CD14-positive monocyte (primary cell): ENCODE results near the gene ATP6V0E1. TPM values are rescaled to one million over a fixed set of nuclear protein-coding genes. Genes with fewer than 3 reads are reported as not detected.
"Not testable (repeated sequence)": the region's sequence is repeated elsewhere in the genome, so short reads cannot be mapped to it uniquely, and the experiment has no call there.

ENCODE experiments used
- DNase-seq, 3 donors: peaks; one replicate each; pipeline ENCODE4 v3.0.0-alpha.2; 2011 to 2022
- H2AFZ ChIP-seq: 2 replicates; pipeline ENCODE4 v1.6.0; 2012; ENCODE audit warnings: mild to moderate bottlenecking, low read depth, low read length, inconsistent platforms; ENCODE audit not compliant: insufficient read depth, poor library complexity, severe bottlenecking
- H3K27ac ChIP-seq, 2 donors: 1 replicate in 1 of 2; 2 replicates in 1 of 2; pipeline ENCODE4 v1.5.1; 2012 to 2013; ENCODE audit warnings: low read length in 2 of 2, control low read depth in 1 of 2, inconsistent platforms in 1 of 2, low read depth in 1 of 2, mild to moderate bottlenecking in 1 of 2
- H3K27me3 ChIP-seq, 2 donors: one replicate each; pipeline versions ENCODE4 v1.6.0 to v1.6.1; 2011 to 2013; ENCODE audit warnings: low read length in 2 of 2; ENCODE audit not compliant: control insufficient read depth in 2 of 2, insufficient read depth in 2 of 2
- H3K36me3 ChIP-seq, 2 donors: replicated peaks in 1 of 2; 1 replicate in 1 of 2; 2 replicates in 1 of 2; pipeline versions ENCODE4 v1.5.1 to v1.6.1; 2012 to 2013; ENCODE audit warnings: low read length in 2 of 2, control low read depth in 1 of 2, inconsistent platforms in 1 of 2, mild to moderate bottlenecking in 1 of 2; ENCODE audit not compliant: insufficient read depth in 2 of 2, control insufficient read depth in 1 of 2
- H3K4me1 ChIP-seq, 2 donors: 1 replicate in 1 of 2; 2 replicates in 1 of 2; pipeline versions ENCODE4 v1.5.1 to v1.6.1; 2012 to 2013; ENCODE audit warnings: low read length in 2 of 2, control low read depth in 1 of 2, inconsistent platforms in 1 of 2, mild to moderate bottlenecking in 1 of 2, moderate library complexity in 1 of 2; ENCODE audit not compliant: insufficient read depth in 2 of 2, control insufficient read depth in 1 of 2
- H3K4me2 ChIP-seq: replicated peaks from 2 replicates; pipeline ENCODE3; 2012; ENCODE audit warnings: low read length, moderate library complexity, mild to moderate bottlenecking; ENCODE audit not compliant: poor library complexity, severe bottlenecking; ENCODE audit errors: extremely low read depth
- H3K4me3 ChIP-seq, 3 experiments: fragments of 200-600 bp in 1 of 3; sonication (generic) in 1 of 3; replicated peaks in 1 of 3; 1 replicate in 2 of 3; 2 replicates in 1 of 3; pipeline ENCODE4 v1.5.1; 2011 to 2013; ENCODE audit warnings: low read length in 3 of 3, mild to moderate bottlenecking in 3 of 3, control low read depth in 2 of 3, low read depth in 2 of 3, inconsistent platforms in 1 of 3, moderate library complexity in 1 of 3
- H3K79me2 ChIP-seq: 2 replicates; pipeline ENCODE4 v1.6.0; 2012; ENCODE audit warnings: mild to moderate bottlenecking, control low read depth, inconsistent platforms, low read length, moderate library complexity; ENCODE audit not compliant: insufficient read depth
- H3K9ac ChIP-seq: 2 replicates; pipeline ENCODE4 v1.6.0; 2017; ENCODE audit warnings: low read length, mild to moderate bottlenecking; ENCODE audit not compliant: insufficient read depth, poor library complexity, severe bottlenecking
- H3K9me3 ChIP-seq, 2 donors: replicated peaks in 1 of 2; 1 replicate in 1 of 2; 2 replicates in 1 of 2; pipeline versions ENCODE4 v1.5.1 to v1.6.1; 2012 to 2013; ENCODE audit warnings: low read length in 2 of 2, control low read depth in 1 of 2; ENCODE audit not compliant: control insufficient read depth in 1 of 2, insufficient read depth in 1 of 2
- H4K20me1 ChIP-seq: 2 replicates; pipeline ENCODE4 v1.6.0; 2012; ENCODE audit warnings: mild to moderate bottlenecking, low read length, control low read depth, moderate library complexity; ENCODE audit not compliant: insufficient read depth
- H3K27ac Mint-ChIP-seq, 7 donors: one replicate each; pipeline ENCODE4 v1.8.0; 2020; ENCODE audit warnings: mild to moderate bottlenecking in 7 of 7, mixed read lengths in 7 of 7, moderate library complexity in 6 of 7, inconsistent platforms in 2 of 7
- H3K27me3 Mint-ChIP-seq, 3 donors: one replicate each; pipeline ENCODE4 v1.8.0; 2021 to 2022; ENCODE audit warnings: low read depth in 3 of 3, mild to moderate bottlenecking in 3 of 3, mixed read lengths in 3 of 3, moderate library complexity in 3 of 3, inconsistent platforms in 1 of 3
- H3K36me3 Mint-ChIP-seq, 2 donors: one replicate each; pipeline ENCODE4 v1.8.0; 2020; ENCODE audit warnings: mixed read lengths in 2 of 2, inconsistent platforms in 1 of 2, mild to moderate bottlenecking in 1 of 2
- H3K4me1 Mint-ChIP-seq: one replicate; pipeline ENCODE4 v1.8.0; 2020; ENCODE audit warnings: mild to moderate bottlenecking, mixed read lengths
- H3K4me3 Mint-ChIP-seq, 2 donors: one replicate each; pipeline ENCODE4 v1.8.0; 2020; ENCODE audit warnings: mild to moderate bottlenecking in 2 of 2, mixed read lengths in 2 of 2, moderate library complexity in 1 of 2
- H3K9me3 Mint-ChIP-seq, 7 donors: one replicate each; pipeline ENCODE4 v1.8.0; 2020 to 2022; ENCODE audit warnings: mixed read lengths in 7 of 7, mild to moderate bottlenecking in 6 of 7, moderate library complexity in 6 of 7, inconsistent platforms in 2 of 7
- WGBS: methylation state at CpG from one replicate; pipeline ENCODE4 v1.1.5; 2013; ENCODE audit warnings: missing lambda C conversion rate; ENCODE audit not compliant: insufficient coverage; 5-methylcytosine and 5-hydroxymethylcytosine counted together
- intact Hi-C, 2 donors: fragments of 100-400 bp; cut with micrococcal nuclease; formaldehyde crosslinking; loops; one replicate each; pipeline versions ENCODE4 v1.15.0 to v1.15.1; 2023
- polyA plus RNA-seq, 3 donors: library from polyadenylated mRNA; depleted of rRNA in 1 of 3; unstranded in 2 of 3; stranded (reverse) in 1 of 3; fragments of 300-500 nt in 2 of 3; fragments of >200 nt in 1 of 3; fragmentation: Illumina TruSeq in 2 of 3; gene quantifications; 1 replicate in 2 of 3; 2 replicates in 1 of 3; pipeline ENCODE4 v1.2.3, GENCODE V29; 2012 to 2021
- TF ChIP-seq, protein P1 (sequence below): fragments of 200-600 bp; IDR thresholded peaks from one replicate; pipeline ENCODE4 v1.8.0; 2022; ENCODE audit warnings: antibody characterized with exemption, mild to moderate bottlenecking

The ATP6V0E1 gene
- polyA plus RNA-seq, 3 donors = 216 to 760 (median 698) TPM

DNA sequence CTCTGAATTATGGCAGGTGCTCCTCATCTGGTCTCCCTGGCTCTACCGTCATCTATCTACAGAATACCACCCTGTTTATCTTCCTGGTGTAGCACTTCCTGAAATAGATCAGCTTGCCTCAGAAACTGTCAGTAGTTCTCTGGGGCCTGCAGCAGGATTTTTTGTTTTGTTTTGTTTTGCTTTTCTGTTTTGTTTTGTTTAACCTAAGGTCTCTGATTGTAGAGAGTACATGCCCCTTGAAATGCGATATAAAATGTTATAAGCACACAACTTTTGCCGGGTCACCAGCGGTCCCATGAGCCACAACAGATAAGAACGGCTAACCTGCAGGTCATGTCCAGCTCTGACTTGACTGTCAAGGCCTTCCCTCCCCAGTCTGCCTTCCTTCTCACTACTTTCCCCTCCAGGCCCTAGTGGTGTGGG is 45.9 kb downstream of the ATP6V0E1 start:
- peak overlapping the region in 1 of 3 experiments; percentile 27 for H3K4me3 ChIP-seq
- H3K4me3 Mint-ChIP-seq = no peak overlapping the region
- peak overlapping the region; percentile 46 for H2AFZ ChIP-seq
- no peaks in the 10 kb centered on the region for H3K9me3 Mint-ChIP-seq
- peak overlapping the region; percentile 46 to 81 for H3K27ac ChIP-seq
- H3K9ac ChIP-seq = peak overlapping the region; percentile 23
- peak overlapping the region; percentile 55 for H3K4me2 ChIP-seq
- peaks cover 9 to 28% of the 10 kb centered on the region in 2 donors for H3K36me3 ChIP-seq
- peaks cover 71% of the 10 kb centered on the region for H4K20me1 ChIP-seq
- intact Hi-C loops = no loop called here
- no peaks in the 10 kb centered on the region for H3K9me3 ChIP-seq
- H3K27me3 ChIP-seq = no peaks in the 10 kb centered on the region
- H3K27me3 Mint-ChIP-seq = no peaks in the 10 kb centered on the region
- peak in 2 of 3 donors; percentile 13 to 20 for DNase-seq
- peaks cover 15 to 30% of the 10 kb centered on the region in 2 donors for H3K36me3 Mint-ChIP-seq
- peaks cover 27% of the 10 kb centered on the region for H3K4me1 Mint-ChIP-seq
- no peak overlapping the region for H3K27ac Mint-ChIP-seq
- peaks cover 98% of the 10 kb centered on the region for H3K79me2 ChIP-seq
- H3K4me1 ChIP-seq = peaks cover 27 to 32% of the 10 kb centered on the region in 2 donors
- 11% methylated on average over 5 of the region's 5 CpGs for WGBS
- TF ChIP-seq, protein P1, sequence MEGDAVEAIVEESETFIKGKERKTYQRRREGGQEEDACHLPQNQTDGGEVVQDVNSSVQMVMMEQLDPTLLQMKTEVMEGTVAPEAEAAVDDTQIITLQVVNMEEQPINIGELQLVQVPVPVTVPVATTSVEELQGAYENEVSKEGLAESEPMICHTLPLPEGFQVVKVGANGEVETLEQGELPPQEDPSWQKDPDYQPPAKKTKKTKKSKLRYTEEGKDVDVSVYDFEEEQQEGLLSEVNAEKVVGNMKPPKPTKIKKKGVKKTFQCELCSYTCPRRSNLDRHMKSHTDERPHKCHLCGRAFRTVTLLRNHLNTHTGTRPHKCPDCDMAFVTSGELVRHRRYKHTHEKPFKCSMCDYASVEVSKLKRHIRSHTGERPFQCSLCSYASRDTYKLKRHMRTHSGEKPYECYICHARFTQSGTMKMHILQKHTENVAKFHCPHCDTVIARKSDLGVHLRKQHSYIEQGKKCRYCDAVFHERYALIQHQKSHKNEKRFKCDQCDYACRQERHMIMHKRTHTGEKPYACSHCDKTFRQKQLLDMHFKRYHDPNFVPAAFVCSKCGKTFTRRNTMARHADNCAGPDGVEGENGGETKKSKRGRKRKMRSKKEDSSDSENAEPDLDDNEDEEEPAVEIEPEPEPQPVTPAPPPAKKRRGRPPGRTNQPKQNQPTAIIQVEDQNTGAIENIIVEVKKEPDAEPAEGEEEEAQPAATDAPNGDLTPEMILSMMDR = no peak

DNA sequence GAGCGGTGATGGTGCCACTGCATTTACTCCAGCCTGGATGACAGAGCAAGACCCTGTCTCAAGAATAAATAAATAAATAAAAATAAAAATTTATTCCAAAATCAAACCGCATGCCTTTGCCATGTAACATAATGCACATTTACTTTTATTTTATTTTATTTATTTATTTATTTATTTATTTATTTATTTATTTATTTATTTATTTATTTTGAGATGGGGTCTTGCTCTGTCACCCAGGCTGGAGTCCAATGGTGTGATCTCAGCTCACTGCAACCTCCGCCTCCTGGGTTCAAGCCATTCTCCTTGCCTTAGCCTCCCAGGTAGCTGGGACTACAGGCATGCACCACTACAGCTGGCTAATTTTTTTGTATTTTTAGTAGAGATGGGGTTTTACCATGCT is 48.5 kb downstream of the ATP6V0E1 start:
- H3K27me3 Mint-ChIP-seq, H3K27me3 ChIP-seq, H2AFZ ChIP-seq, H3K4me3 ChIP-seq, H3K9me3 ChIP-seq, DNase-seq, H3K4me3 Mint-ChIP-seq, H3K9ac ChIP-seq, H3K27ac Mint-ChIP-seq, intact Hi-C loops, H3K4me2 ChIP-seq, H3K9me3 Mint-ChIP-seq: not testable (repeated sequence)
- peaks cover 53 to 58% of the 10 kb centered on the region in 2 donors for H3K4me1 ChIP-seq
- H3K79me2 ChIP-seq = peaks cover 82% of the 10 kb centered on the region
- H3K36me3 ChIP-seq = peaks cover 5 to 20% of the 10 kb centered on the region in 2 donors
- peaks cover 48% of the 10 kb centered on the region for H3K4me1 Mint-ChIP-seq
- peaks cover 53% of the 10 kb centered on the region for H4K20me1 ChIP-seq
- WGBS = no CpG with 5 or more reads among the region's 3 CpGs
- peak overlapping the region in 1 of 2 donors; percentile 85 for H3K27ac ChIP-seq
- H3K36me3 Mint-ChIP-seq = peaks cover 16 to 34% of the 10 kb centered on the region in 2 donors
